CD4-positive, alpha-beta T cell treated with Interleukin-17A for 4 hours (primary cell): ENCODE measurements around the gene MAD1L1.

Source experiments
- DNase-seq: peaks from one replicate; pipeline ENCODE4 v3.0.0-alpha.2; 2020; ENCODE audit warnings: mixed read lengths

Gene MAD1L1

DNA sequence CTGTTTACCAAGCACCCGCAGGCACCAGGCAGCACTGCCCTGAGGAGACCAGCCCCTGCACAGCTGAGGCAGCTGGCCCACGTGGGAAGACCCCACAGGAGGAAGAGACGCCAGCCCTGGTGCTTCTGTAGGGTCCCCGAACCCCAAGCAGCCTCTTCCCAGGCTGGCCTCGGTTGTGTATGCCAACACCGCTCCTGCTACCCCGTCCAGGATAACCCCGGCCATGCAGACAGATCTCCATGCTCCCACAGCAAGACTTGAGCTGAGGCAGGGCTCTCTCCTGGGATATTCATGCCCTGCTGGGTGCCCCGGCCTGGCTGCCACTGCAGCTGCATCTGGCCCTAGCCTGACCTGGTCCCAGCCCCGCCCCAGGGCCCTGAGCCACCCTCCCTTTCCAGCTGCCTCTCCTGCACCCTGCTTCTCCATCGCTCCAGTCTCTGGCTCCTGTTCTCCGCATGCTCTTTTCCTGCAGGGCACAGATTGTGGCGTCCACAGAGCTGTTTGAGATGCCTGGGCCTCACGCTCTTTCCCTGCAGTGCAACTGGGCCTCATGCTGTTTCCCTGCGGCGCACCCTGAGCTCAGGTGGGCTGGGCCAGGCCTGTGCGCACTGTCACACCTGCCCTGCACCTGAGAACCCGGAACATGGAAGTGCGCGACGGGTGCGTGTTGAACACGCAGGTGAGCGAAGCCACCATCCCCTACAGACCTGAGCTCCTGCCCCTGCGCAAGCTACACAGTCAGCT is 326.5 kb downstream of the MAD1L1 start:
- DNase-seq: no peak

DNA sequence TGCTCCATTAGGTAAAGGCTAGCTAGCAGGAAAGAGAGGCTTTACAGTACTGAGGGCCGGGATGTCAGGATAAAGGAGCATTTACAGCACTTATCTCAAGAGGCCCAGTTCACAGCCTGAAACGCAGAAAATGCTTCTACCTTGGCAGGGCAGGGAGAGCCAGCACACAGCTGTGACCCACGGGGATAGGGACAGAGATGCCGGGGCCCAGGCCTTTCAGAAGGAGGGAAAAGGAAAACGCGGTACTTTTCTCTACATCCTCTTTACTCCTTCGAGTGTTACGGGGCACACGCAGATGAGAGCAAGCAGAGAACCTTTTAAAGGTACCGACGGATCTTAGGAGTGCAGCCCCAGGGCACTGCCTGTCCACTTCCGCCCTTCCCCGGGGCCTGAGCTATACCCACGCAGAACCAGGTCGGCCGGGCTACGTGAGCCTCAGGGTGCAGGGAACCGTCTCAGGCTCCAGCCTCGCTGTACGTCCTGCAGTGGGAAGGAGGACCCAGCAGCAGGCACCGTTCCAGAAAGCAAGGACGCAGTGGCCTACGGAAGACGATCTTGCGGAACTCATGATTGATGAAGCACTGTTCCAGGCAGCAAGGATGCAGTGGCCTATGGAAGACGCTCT is 330.4 kb downstream of the MAD1L1 start:
- DNase-seq: no peak

DNA sequence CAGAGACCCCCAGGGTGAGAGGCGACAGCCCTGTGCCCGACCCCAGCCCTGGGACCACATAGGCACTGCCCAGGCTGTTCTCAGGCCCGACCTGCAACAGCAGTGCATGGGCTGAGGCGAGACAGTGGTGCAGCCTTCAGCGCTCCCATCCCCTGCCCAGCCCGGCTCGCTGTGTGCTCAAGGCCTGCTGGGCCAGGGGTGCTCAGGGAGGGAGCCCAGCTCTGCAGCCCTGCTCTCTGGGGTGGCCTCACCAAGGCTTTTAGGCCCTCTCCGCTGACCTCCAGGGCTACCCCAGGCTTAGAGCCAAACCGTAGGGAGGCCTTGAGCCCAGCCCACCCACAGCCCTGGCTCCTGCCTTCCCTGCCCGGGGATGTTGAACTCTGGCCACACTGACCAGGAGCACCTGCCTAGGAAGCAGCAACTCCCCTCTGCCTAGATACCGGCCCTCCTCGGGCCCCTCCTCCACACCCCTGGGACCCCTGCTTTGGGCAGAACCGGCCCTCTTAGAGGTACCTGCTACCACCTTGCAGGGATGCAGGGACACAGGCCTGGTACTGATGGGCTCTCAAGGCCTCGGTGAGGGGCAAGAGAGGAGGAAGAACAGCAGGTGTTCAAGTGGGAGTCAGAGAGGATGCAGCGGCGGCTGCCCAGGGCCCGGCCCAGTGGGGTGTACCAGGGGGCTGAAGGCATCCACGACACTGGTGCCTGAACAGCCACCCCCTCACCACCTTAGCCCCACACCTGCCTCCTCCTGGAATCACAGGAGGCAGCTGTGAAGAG is 331.1 kb downstream of the MAD1L1 start:
- DNase-seq: no peak

DNA sequence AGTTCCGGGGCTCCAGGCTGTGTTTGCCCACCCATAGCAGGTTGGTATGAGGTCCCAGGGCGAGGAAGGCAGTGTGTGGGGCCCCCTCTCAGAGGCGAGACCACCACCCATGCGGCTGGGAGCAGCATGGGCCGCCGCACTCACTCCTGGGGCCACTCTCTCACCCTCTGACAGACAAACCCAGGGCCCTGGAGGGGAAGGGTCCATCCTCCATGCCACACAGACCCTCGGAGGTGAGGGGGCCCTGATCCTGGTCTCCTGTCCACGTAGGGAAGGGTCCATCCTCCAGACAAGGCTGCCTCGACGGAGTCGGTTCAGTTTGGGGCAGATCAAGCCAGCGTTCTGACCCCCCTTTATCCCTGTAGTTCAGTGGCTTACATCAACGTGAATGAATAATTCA is 331.9 kb downstream of the MAD1L1 start:
- no peak for DNase-seq

DNA sequence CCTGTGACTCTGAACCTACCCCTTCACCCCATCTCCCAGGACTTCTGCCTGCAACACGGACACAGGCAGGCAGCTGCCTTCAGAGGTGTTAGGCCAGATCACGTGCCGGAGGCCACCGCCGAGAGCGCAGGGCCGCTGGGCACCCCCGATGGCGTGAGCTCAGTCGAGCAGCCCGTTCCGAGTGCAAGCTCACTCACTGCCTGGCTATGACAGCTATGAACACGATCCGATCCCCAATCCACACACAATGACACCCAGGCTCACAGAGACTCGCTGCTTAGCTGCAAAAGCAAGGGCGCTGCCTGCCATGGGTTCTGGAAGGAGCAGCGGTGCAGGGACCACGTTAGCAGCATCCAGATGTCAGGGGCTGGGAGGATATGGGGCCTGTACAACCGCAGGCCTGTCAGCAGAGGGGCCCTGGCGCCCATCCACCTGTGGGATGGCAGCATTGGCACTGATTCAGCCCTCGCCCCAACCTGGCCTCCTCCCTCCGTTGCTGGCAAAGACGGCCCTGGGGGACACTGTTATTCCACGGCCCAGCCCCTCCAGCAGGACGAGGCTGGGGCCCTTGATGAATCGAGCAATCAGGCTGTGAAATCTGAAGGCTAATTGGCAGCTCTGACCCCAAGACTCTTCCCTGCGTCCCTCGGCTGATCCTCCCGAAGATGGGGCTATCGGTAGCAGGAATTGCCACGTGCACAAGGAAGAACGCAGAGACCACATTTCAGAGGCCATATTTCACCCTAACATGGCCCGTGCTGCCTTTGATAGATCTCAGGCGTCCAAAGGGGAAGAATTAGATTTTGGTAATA is 332.6 kb downstream of the MAD1L1 start:
- no peak for DNase-seq

DNA sequence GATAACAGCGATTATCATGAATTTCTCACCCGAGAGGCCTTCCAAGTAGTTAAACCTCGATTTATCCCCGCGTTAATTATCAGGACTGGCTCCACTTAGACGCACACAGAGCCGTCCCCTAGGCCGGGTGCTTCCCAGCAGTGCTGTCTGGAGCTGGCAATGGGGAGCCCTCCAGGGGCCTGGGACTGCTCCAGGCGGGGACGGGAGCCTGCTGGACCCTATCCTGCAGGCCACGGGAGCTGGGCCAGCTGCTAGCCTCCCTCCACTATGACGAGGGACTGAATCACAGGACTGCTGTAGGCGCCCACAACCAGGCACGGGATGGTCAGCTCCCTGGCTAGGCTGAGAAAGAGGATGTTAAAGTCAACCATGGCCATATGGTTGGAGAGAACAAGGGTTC is 333.5 kb downstream of the MAD1L1 start:
- DNase-seq: no peak

DNA sequence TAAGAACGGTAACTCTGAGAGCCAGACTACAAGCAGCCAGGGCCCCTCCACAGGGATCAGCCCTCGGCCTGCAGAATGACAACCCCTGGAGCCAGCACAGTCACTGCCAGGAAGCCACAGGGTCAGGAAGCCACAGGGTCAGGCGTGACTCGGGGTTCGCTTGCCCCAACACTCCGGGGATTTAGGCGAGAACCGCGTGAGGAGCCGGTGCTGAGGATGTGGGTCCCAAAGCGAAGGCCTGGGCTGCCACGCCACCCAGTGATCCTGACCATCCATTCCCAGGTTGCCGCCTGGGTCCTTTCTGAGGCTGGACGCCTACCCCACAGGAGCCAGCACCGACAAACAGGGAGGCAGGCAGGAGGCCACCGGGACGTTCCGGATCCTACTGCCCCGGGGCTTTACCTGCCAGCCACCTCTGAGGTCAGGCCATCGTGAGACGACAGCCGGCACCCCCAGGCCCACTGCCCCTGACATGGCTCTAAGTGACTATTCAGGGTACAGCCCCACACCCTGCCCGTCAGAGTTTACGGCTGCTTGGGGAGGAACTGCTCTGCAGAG is 334.0 kb downstream of the MAD1L1 start:
- no peak for DNase-seq

DNA sequence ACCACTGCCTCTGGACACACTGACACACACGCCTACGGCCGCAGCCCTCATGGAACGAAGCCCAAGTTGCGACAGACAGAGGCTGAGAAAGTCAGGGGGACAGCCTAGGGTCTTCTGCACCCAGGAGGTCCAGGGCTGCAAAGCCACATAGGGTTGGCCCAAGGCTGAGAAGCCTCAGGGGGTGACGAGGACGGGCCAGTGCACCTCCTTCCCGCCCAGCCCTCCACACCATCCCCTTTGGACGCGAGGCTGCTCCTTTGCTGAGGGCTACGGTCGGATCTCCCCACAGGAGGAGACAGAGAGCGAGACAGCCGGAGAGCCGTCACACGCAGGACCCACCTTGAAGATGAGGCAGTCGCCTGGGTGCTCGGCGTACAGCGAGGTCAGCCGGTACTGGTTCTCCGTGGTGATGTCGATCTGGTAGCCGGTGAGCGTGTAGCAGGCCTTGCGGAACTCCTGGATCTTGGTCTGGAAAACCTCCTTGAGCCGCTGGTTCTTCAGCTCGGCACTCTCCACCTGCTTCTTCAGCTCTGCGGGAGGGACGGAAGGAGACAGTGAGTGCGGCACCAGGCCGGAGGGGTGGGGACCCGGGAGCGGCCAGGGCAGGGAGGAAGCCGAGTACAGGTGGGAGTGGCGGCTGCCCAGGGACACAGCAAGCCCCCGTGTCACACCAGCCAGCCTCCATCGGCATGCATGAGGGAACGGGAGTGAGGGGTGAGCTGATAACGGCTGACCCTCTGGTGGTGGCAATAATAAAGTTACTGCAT is 334.7 kb downstream of the MAD1L1 start:
- DNase-seq: no peak

DNA sequence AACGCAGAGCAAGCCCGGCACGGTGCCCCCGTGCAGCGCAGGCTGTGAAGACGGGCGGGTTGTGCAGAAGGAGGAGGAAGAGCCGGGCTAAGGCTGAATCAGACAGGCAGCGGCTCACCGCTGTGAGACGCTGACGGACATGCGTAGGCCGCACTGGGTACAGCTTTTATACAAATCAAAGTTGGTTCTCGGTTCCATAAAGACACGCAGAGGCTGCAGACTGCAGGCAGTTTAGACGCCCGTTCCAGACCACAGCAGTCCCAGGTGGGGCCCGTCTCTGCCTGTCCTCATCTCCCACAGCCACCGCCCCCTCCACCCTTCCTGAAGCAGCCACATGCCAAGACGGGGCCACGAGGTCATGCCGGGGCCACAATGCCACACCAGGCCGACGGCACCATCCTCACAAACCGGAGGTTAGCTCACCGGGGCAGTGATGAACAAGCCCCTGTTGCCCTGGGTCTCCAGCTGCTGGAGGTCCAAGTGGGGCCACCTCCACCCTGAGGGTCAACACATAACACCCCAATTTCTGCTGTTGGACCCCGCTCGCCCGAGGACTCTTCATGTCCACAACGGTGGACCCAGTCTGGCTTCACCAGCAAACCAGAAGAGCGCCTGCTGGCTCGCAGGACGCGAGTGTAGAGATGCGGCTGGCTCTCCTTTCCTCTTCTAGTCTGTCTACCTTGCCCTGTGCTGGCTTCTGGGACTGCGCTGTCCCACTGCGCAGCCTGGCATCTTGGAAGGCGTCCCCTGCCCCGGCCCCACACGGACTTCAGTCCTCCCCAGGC is 335.5 kb downstream of the MAD1L1 start:
- DNase-seq: no peak

DNA sequence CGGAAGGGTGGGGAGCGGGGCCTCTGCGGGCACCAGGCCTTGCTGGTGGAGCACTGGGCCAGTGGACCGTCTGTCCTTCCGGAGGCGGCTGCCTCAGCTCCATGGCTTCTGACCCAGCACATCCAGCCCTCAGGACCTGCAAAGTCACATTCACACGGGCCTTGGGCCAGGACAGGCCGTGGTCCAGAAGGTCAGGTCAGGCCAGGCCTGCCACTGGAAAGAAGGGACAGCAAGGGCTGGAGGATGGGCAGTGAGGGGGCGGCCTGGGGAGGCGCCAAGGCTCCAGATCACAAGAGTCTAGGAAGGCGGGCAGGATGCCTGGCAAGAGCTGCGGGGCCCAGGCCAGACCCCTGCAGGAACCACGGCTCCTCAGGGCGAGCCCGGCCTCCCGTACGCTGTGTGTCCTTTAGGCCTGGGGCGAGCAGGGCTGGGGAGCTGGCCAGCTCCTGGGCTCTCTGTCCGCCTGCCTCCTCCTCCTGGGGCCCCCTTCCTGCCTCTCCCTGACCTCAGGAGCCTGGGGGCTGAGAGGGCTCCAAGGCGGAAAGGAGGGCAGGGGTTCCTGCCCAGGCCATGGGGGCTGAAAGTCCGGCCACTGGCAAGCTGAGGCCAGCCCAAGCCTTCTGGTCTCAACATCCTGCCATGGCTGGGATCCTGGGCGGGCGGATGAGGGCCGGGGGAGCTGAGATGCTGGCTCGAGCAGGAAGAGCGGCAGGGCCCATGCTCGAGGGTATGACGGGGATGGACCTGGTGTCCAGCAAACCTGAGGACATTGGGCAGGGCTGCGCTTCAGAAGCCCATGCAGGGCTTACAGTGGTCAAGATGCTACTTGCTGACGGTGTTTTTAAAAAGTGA is 336.9 kb downstream of the MAD1L1 start:
- DNase-seq: no peak

DNA sequence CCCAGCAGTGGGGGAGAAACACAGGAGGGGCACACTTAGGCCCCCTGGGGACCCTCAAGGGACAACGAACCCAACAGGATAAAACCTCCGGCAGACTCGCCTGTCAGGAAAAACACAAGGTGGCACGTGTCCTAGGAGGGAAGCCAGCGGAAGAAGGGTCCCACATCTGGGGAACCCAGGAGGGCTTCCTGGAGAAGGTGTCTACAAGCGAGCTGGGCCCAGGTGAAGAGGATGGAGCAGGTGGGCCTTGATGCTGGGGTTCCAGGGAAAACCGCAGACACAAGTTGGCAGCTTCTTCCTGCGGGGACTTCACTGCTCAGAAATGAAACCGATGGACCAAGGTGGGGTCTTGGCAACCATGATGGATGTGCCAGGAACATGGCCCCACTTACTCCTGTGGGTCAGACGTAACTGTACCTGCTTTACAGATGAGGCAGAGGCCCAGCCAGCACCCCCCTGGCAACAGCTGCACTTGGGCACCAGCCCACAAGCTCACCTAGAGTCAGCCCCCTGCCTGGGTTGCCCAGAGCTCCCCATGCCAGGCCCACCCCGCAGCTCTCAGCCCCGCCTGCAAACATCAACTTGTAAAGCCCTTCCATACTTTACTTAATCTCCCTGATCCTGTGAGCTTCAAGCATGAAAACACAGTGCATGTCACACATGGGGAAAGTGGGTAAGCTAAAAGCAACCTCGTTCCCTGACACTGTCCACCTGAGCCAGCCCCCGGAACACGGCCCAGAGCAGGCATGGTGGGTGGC is 337.7 kb downstream of the MAD1L1 start:
- no peak for DNase-seq

DNA sequence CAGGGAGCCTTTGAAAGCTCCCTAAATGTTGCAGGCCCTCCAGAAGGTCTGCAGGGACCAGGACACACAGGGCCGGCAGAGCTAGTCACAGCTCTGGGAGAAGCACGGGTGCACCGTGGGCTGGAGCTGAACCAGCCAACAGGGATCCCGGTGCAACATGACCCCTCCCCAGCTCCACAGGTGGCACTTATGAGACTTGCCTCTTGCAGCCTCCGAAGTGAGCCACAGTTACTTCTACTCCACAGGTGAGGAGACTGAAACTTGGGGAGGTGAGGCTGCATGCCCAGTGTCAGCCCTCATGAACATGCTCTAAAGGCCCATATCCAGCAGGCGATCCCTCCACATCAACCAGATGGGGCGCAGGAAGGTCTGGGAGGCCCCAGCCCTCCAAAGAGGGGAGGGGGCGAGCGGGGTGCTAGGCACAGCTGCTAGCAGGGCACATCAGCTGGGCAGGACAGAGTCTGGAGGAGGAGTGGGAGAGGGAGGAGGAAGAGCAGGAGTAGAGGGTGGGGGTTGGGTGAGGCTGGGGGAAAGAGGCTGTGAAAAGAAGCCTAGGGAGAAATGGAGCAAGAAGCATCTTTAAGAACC is 338.3 kb downstream of the MAD1L1 start:
- DNase-seq: no peak

DNA sequence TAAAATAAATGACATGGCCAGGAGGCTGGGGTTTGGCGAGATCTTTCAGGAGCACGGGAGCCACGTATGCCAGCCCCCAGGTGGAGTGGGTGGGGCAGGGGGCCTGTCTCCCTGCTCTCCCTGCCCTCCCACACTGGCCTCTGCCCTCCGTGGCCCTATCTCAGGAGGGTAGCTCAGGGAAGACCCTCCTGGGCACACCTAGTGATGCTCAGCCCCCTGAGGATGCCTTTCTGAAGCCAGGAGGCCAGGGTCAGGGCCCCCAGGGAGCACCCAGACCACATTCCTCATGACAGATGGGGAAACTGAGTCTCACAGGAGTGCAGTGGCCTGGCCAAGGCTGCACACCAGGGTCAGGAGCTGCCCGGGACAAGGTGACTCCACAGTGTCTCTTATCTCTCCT is 339.3 kb downstream of the MAD1L1 start:
- DNase-seq: no peak

DNA sequence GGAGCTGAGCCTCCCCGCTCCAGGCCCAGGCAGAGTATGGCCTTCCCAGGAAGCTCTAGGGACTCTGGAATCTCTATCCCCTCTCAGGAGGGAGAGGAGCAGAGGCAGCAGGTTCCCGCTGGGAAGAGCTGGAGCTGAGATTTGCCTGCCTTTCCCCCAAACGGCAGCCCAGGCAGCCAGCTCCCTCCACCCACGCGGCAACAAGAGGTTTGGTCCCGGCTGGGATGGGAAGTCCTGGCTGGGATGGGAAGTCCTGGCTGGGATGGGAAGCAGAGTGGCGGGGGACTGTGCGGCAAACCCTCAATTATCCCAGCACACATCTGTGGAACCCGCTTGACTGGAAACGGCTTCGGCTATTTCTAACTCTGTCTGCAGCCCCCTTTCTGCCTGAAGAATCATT is 339.7 kb downstream of the MAD1L1 start:
- no peak for DNase-seq

DNA sequence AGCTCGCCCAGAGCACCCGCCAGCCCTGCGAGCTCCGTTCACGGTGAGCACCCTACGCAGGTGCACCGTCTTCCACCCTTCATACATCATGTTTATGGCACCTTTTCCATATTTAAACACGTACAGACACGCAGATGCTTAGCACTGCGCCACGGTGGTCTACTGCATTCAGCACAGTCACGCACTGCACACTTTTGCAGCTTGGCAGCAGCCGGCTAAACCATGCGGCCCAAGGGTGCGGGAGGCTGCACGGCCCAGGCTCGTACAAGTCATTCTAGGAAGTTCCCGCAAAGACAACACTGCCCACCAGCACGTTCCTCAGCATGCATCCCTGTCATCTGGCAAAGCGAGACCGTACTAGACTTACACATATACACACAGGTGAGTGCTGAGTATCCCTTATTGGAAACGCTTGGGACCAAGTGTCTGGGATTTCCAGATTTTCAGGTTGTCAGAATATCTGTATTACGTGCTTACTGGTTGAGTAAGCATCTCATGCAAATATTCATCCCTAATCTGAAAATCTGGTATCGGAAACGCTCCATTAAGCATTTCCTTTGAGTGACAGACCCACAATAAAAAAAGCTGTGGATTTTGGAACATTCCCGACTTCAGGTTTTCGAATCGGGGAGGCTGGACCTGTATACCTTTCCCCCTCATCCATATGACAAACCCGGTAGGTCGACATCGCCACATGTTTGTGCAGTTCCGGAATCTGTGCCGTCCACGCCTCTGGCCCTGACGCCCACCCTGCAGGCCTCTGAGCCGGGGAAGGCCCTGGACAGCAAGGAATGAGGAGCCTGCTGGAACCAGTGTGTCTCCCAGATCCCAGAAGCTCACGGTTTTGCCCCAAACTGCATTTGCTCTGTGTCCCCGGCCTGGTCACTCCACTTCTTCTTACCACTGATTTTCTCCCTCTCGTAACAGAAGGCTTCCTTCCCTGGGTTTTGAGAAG is 340.5 kb downstream of the MAD1L1 start:
- DNase-seq: no peak

DNA sequence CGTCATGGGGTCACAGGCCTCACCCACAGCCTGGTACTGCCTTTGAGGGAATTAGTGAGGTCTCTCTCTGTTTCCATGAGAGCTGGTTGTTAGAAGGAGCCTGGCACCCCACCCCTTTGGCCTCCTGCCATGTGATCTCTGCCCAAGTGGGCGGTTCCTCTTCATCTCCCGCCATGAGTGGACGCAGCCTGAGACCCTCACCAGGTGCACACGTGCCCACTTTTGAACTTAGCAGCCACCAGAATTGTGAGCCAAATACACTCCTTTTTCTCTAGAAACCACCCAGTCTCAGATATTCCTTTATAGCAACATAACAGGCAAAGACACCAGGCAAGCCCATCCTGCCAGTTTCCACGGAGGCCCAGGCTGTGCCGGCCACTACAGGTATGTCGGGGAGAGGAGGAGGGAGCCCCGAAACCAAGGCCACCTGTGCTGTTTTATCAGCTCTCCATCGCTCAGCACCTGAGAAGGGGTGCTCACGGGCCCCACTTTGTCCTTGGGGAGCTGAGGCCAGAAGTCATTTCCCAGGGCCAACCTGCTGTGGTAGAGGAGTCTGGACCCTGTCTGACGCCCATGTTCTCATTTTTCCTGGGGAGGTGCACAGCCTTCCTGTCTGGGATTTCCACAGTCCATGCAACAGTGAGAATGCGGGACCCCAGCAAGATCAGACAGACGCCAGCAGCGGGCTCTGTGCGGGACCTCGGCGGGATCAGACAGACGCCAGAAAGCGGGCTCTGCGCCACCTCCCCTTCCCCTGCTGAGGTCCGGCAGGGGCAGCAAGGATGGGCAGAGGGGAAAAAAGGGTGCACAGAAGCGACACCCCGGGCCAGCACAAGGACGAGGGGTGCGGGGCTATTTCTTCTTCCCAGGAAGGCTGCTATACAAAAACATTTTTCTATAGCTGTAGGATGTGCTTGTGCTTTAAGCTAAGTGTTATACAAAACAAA is 342.2 kb downstream of the MAD1L1 start:
- DNase-seq: no peak
